ENCODE measurements around the gene RAB3GAP2. TPM values are rescaled to one million over a fixed set of nuclear protein-coding genes. Genes with fewer than 3 reads are reported as not detected.

RAB3GAP2 gene
- total RNA-seq, 1 donor, result 26.7 TPM

DNA sequence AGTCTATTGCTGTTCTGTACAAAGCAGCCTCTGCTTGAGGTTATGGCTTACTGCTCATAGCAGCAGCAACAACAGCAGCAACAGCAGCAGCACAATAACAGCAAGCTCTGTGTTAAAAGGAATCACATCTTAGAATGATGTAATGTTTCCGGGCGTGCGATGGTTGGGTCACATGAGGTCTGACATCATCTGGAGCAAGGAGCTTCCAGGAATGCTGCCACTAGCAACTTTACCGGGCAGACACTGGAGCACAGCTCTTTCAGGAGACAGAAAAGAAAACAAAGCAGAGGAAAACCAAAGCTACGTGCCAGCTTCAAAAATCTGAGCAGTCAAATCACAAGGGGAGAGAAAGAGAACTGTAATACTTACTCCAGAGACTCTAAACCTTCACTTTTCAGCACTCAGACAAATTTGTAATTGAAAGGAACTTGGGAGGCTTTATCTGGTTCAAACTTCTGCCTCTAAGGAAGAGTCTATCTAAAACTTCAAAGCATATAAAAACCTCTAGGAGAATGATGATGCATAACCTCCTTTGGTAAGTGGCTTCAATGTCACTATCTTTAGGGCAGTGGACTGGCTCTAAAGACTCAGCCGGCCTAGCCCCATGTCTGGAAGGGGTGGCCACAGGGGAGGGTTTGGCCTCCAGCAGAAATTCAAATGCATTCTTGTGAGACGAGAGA lies 28.3 kb upstream of the RAB3GAP2 start:
- no peak overlapping the region for H3K4me3 ChIP-seq (ENCODE audit: low read length)
- H3K27me3 ChIP-seq (ENCODE audit: insufficient read depth, low read length), result peaks cover 10% of the 10 kb centered on the region
- no peaks in the 10 kb centered on the region for H3K9me3 ChIP-seq (ENCODE audit: low read depth, low read length)
- no peaks in the 10 kb centered on the region for H3K4me1 ChIP-seq (ENCODE audit: insufficient read depth, low read length)

DNA sequence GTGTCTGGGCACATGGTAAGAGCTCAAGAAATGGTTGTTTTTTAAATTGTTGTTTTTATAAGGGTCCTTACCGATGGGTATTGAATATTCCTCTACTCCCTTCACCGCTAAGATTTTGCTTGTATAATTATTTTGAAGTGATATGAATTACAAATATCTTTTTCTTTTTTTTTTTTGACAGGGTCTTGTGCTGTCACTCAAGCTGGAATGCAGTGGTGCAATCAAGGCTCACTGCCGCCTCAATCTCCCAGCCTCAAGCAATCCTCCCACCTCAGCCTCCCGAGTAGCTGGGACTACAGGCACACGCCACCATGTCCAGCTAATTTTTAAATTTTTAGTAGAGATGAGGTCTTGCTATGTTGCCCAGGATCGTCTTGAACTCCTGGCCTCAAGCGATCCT lies 27.1 kb upstream of the RAB3GAP2 start:
- Histone ChIP-seq H3K27me3 (ENCODE audit: insufficient read depth, low read length) (peaks cover 5% of the 10 kb centered on the region), H3K4me1 (ENCODE audit: insufficient read depth, low read length) (no peaks in the 10 kb centered on the region), H3K9me3 (ENCODE audit: low read depth, low read length) (no peaks in the 10 kb centered on the region), H3K4me3 (ENCODE audit: low read length) (no peak overlapping the region)

DNA sequence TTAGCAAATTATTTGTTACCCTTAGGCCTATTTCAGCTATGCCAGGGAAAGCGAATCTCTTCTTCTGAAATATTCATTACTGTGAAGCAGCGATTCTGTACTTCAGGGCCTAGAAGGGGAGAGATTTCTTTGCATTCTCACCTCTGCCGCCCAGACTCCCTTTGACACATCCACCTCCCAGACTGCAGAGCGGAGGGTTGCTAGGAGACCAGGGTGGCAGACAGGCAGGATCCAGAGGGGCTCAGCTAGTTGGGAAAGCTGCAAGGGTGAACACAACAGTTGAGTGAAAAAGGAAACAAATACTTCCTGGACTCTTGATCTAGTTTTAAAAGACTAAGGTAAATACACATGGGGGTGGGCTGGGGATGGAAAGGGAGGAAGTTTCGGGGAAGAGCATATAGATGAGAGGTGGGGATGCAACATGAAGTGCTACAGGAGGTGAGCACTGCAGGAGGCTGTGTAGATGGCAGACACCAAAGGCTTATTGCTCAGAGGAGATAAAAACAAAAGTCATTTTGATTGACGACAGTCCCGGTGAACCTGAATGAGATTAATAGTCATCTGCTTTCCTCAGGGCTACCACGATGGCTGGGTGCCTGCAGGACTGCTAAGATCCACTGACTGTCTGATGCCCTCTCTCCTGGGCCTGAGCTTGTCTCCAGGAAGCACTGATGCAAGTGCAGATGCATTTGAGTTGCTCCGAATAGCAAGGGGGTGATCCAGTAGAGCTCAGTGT lies 26.4 kb upstream of the RAB3GAP2 start:
- H3K9me3 ChIP-seq (ENCODE audit: low read depth, low read length), result no peaks in the 10 kb centered on the region
- no peaks in the 10 kb centered on the region for H3K27me3 ChIP-seq (ENCODE audit: insufficient read depth, low read length)
- H3K4me3 ChIP-seq (ENCODE audit: low read length), result no peak overlapping the region
- no peaks in the 10 kb centered on the region for H3K4me1 ChIP-seq (ENCODE audit: insufficient read depth, low read length)

DNA sequence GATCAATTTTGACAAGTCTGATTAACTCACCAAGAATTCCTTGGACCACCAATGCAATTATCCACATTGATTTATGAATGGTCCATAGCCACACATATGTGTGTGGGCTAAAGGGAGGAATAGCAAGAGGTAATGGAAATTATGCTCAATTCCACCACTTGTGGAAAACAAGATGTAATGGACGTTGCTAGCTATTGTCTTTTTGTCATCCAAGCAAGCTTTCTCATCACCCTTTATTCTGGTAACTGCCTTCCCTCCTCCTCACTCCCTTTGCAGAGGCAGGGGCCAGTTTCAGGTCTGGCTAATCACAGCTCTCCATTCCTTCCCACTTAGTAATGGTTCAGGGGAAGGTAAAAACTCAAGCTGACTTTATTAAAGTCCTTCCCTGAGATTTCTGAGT lies 24.7 kb upstream of the RAB3GAP2 start:
- H3K27me3 ChIP-seq (ENCODE audit: insufficient read depth, low read length), result peaks cover 4% of the 10 kb centered on the region
- H3K4me1 ChIP-seq (ENCODE audit: insufficient read depth, low read length), result no peaks in the 10 kb centered on the region
- no peaks in the 10 kb centered on the region for H3K9me3 ChIP-seq (ENCODE audit: low read depth, low read length)
- no peak overlapping the region for H3K4me3 ChIP-seq (ENCODE audit: low read length)

DNA sequence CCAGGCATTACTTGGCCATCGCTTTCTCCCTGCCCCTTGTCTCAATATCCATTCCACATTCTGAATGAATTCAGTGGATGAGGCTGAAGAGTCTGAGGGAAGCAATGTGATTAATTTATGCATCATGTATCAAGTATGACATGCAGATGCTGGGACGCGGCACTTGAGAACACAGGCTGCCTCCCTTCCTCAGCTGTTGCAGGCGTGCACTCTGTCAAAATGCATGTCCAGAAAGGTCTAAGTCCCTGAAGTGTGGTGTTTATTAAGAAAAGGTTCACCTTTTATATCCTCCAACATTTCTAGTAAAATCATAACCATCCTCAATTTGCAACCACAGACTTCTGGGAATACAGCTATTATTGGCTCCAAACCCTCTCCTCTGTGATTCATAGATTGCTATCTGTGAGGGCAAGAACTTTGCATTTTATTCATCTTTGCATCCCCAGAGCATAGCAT lies 22.6 kb upstream of the RAB3GAP2 start:
- no peaks in the 10 kb centered on the region for H3K4me1 ChIP-seq (ENCODE audit: insufficient read depth, low read length)
- no peaks in the 10 kb centered on the region for H3K9me3 ChIP-seq (ENCODE audit: low read depth, low read length)
- no peak overlapping the region for H3K4me3 ChIP-seq (ENCODE audit: low read length)
- peaks cover 11% of the 10 kb centered on the region for H3K27me3 ChIP-seq (ENCODE audit: insufficient read depth, low read length)

DNA sequence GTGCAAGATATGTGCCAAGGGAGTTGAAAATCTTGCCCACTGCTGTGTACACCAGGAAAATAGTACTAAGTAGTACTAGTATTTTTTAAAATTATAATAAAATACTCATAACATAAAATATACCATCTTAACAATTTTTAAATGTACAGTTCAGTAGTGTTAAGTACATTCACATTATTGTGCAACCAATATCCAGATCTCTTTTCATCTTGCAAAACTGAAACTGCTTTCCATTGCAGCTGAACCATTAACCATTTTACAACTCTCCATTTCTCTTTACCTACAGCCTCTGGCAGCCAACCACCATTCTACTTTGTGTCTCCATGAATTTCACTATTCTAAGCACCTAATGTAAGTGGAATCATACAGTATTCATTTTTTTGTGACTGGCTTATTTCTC lies 19.3 kb upstream of the RAB3GAP2 start:
- H3K9me3 ChIP-seq (ENCODE audit: low read depth, low read length), result no peaks in the 10 kb centered on the region
- peaks cover 11% of the 10 kb centered on the region for H3K27me3 ChIP-seq (ENCODE audit: insufficient read depth, low read length)

DNA sequence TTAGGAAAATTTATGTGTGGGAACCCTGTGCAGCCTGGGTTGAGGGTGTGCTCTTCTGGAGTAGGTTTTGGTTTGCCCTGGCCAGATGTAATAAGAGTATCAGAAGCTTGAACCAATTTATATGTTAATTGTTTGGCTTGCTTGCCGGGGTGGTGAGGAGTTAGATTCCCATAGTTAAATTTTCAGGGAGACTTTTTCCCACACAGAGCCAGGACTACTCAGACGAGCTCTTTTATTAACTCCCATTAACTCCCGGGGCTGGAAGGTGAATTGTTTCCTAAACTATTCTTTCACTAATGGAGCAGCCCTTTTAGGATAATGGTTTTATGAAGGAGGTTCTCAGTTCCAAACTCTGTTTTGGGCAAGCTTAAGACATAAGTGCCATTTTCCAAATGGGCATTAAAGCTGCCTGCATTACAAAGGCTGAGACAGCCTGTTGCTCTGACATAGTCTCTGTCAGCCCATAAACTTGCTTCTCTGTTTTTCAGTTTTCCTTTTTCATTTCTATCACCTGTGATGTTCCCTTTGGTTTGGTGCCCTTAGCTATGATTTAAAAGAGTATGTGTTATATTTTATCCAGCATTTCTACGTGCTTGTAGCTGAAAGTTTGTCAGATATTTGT lies 18.0 kb upstream of the RAB3GAP2 start:
- Histone ChIP-seq H3K4me1 (ENCODE audit: insufficient read depth, low read length) (no peaks in the 10 kb centered on the region), H3K4me3 (ENCODE audit: low read length) (no peak overlapping the region), H3K27me3 (ENCODE audit: insufficient read depth, low read length) (peaks cover 11% of the 10 kb centered on the region)

More for the DNA sequence above, 19.3 kb upstream of the RAB3GAP2 start:
- Histone ChIP-seq H3K4me1 (ENCODE audit: insufficient read depth, low read length) (no peaks in the 10 kb centered on the region), H3K4me3 (ENCODE audit: low read length) (no peak overlapping the region)

DNA sequence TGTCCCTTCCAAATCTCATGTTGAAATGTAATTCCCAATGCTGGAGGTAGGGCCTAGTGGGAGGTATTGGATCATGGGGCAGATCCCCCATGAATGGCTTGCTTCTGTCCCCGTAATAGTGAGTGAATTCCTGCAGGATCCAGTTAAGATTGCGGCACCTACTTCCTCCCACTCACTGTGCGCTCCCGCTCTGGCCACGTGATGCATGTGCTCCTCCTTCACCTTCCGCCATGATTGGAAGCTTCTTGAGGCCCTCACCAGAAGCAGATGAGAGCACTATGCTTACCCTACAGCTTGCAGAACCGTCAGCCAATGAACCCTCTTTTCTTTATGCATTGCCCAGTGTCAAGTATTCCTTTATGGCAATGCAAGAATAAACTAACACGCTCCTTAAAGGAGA lies 14.9 kb upstream of the RAB3GAP2 start:
- peaks cover 7% of the 10 kb centered on the region for H3K27me3 ChIP-seq (ENCODE audit: insufficient read depth, low read length)
- H3K4me3 ChIP-seq (ENCODE audit: low read length), result no peak overlapping the region
- no peaks in the 10 kb centered on the region for H3K9me3 ChIP-seq (ENCODE audit: low read depth, low read length)
- H3K4me1 ChIP-seq (ENCODE audit: insufficient read depth, low read length), result no peaks in the 10 kb centered on the region

More for the DNA sequence above, 18.0 kb upstream of the RAB3GAP2 start:
- no peaks in the 10 kb centered on the region for H3K9me3 ChIP-seq (ENCODE audit: low read depth, low read length)

DNA sequence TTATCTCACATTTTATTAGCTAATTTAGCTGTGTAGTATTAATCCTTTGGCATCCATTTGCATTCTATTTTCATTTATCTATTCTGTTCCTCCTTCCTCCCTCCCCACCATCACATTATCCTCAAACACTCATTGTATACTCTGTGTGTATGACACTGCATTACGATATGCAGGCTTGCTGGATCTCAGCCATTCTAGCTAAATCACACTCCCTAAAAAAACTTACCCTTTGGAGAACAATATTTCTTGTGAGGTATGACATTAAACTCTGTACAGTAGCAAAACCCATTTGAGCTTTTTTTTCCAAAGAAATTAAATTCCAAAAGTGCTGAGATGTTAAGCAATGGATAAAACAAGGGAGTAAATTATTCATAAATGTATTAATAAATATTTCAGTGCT lies 11.4 kb upstream of the RAB3GAP2 start:
- Histone ChIP-seq H3K4me3 (ENCODE audit: low read length) (no peak overlapping the region), H3K9me3 (ENCODE audit: low read depth, low read length) (no peaks in the 10 kb centered on the region), H3K4me1 (ENCODE audit: insufficient read depth, low read length) (no peaks in the 10 kb centered on the region), H3K27me3 (ENCODE audit: insufficient read depth, low read length) (peaks cover 7% of the 10 kb centered on the region)

DNA sequence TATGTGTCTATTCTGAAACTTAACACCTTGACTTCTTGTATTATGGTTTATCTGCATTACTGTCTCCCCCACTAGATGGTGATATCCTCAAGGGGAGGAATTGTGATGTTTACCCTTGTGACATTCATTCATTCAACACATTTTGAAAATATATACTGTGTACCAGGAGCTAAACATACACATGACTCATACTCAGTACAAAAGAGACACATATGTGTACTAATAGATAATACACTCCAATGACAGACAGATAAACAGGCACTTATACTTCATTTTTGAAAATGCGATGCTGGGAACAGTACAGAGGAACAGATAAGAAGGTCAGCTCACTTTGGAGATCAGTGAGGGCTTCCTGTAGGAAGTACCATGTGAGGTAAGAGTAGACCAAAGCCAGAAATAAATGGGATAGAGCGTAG lies 8.9 kb upstream of the RAB3GAP2 start:
- Histone ChIP-seq H3K9me3 (ENCODE audit: low read depth, low read length) (no peaks in the 10 kb centered on the region), H3K4me1 (ENCODE audit: insufficient read depth, low read length) (no peaks in the 10 kb centered on the region), H3K27me3 (ENCODE audit: insufficient read depth, low read length) (peaks cover 10% of the 10 kb centered on the region), H3K4me3 (ENCODE audit: low read length) (no peak overlapping the region)

DNA sequence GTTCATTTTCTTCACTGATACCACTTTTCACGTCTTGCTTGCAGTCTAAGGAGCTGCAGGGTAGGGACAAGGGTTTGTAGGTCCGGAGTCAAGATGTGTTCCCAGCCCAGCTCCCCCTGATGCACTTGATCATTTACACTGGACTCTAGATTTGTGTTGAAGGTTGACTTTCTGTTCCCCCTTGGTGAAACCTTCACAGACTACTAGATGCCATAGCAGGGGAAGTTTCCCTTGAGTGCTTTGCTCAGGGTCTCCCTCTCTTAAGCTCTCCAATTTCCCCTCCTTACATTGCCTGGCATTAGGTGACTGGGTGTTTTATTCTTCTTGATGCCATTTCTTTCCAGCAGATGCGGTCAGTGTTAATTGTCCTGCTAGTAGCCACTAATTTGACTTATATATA lies 8.0 kb upstream of the RAB3GAP2 start:
- Histone ChIP-seq H3K4me3 (ENCODE audit: low read length) (no peak overlapping the region), H3K4me1 (ENCODE audit: insufficient read depth, low read length) (no peaks in the 10 kb centered on the region), H3K27me3 (ENCODE audit: insufficient read depth, low read length) (peaks cover 10% of the 10 kb centered on the region), H3K9me3 (ENCODE audit: low read depth, low read length) (no peaks in the 10 kb centered on the region)

DNA sequence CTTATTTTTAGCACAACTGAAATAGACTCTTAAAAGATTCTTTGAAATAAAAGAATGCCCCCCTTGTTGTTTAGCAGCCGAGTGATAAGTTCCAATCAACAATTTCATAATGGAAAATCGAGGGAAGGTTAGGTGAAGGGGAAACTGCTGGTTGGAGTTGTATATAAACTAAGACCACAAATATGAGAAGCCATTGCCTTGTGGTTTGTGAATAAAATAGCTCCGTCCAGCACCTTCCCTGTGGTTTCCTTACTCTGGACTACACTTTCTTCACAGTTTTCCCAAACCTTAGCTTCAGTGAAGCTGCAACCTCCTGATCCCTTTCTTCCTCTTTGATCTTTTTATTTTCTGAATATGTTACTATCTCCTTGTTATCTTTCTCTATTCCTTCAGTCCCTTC lies 6.7 kb upstream of the RAB3GAP2 start:
- peaks cover 6% of the 10 kb centered on the region for H3K4me1 ChIP-seq (ENCODE audit: insufficient read depth, low read length)
- peaks cover 10% of the 10 kb centered on the region for H3K27me3 ChIP-seq (ENCODE audit: insufficient read depth, low read length)
- H3K9me3 ChIP-seq (ENCODE audit: low read depth, low read length), result no peaks in the 10 kb centered on the region
- no peak overlapping the region for H3K4me3 ChIP-seq (ENCODE audit: low read length)

DNA sequence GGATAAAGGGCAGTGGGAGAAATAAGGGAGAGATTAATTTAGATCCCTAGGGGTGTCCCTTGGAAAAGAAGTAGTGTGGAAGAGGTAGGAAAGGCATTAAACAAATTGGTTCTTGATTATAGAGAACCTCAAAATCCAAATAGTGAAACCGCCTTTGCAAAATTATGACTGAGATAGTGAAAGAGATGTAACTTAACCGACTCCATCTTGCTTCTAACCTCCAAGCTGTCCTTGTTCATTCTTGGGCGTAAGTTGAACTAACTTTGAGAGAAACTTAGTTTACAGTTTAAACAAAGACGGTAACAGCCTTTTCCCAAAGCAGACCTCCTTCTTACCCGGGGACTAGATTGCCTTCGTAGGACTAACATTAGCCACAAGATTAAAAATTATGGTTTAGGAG lies 3.2 kb upstream of the RAB3GAP2 start:
- Histone ChIP-seq H3K9me3 (ENCODE audit: low read depth, low read length) (no peaks in the 10 kb centered on the region), H3K4me3 (ENCODE audit: low read length) (no peak overlapping the region), H3K27me3 (ENCODE audit: insufficient read depth, low read length) (peaks cover 10% of the 10 kb centered on the region), H3K4me1 (ENCODE audit: insufficient read depth, low read length) (peaks cover 24% of the 10 kb centered on the region)

DNA sequence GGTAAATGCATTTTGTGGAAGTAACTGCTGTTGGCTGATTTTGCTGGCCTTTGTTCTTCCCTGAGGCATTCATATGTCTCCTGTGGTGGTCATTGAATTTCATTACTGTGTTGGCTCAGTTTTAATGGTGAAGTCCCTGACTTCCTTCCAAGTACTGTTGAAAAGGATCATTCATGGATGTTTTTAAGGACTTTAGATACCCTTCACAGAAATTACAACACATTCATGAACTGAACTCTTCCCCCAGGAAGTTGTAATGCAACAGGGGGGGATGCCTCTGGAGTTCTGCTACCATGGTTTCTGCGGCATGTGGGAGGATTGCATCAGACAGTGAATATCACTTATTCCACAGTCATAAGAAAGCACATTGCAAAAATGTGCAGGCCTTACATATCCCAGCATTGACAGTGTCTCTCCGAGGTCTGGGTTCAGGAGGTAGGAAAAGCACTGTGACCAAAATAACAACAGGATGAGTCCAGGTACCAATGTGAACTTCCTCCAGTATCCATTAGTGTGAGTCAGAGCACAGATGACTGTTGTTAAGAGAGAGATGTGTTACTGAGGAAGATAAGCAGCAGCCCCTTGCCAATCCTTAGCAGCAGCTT lies 2.1 kb upstream of the RAB3GAP2 start:
- peaks cover 7% of the 10 kb centered on the region for H3K27me3 ChIP-seq (ENCODE audit: insufficient read depth, low read length)
- H3K4me1 ChIP-seq (ENCODE audit: insufficient read depth, low read length), result peaks cover 32% of the 10 kb centered on the region
- no peaks in the 10 kb centered on the region for H3K9me3 ChIP-seq (ENCODE audit: low read depth, low read length)
- H3K4me3 ChIP-seq (ENCODE audit: low read length), result no peak overlapping the region

DNA sequence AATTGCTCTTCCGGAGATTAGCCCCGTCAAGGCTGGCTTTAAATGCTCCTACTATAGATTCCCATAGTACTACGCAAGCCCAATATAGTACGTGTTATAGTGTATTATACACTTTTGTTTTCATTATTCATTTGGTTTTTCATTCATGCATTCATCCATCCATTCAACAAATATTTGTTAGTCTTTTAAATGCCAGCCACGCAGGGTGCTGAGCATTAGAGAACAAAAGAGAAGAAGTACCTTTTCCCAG lies 513 bp upstream of the RAB3GAP2 start:
- Histone ChIP-seq H3K4me1 (ENCODE audit: insufficient read depth, low read length) (peaks cover 32% of the 10 kb centered on the region), H3K4me3 (ENCODE audit: low read length) (peak overlapping the region; percentile 87), H3K9me3 (ENCODE audit: low read depth, low read length) (no peaks in the 10 kb centered on the region), H3K27me3 (ENCODE audit: insufficient read depth, low read length) (no peaks in the 10 kb centered on the region)

Data from mononuclear cell (primary cell).